H9 (cell line): ENCODE measurements around the gene TSPAN18. TPM values are rescaled to one million over a fixed set of nuclear protein-coding genes. Genes with fewer than 3 reads are reported as not detected.

Experiments used
- DNase-seq: peaks from one replicate; pipeline ENCODE4 v3.0.0-alpha.2; 2017
- H2AFZ ChIP-seq: one replicate; pipeline ENCODE4 v1.6.1; 2013; ENCODE audit warnings: mild to moderate bottlenecking, low read length, control low read depth, moderate library complexity
- H2AK5ac ChIP-seq: 2 replicates; pipeline ENCODE4 v1.6.1; 2013; ENCODE audit warnings: low read length, control low read depth, mixed read lengths; ENCODE audit not compliant: insufficient read length
- H2BK120ac ChIP-seq: one replicate; pipeline ENCODE4 v1.6.1; 2013; ENCODE audit warnings: low read depth, mild to moderate bottlenecking, low read length, control low read depth, inconsistent platforms; ENCODE audit not compliant: poor library complexity, severe bottlenecking
- H2BK12ac ChIP-seq: 2 replicates; pipeline ENCODE4 v1.6.1; 2013; ENCODE audit warnings: low read length, control low read depth, mixed read lengths, low read depth; ENCODE audit not compliant: insufficient read length
- H2BK15ac ChIP-seq: 2 replicates; pipeline ENCODE4 v1.6.1; 2013; ENCODE audit warnings: low read depth, low read length, control low read depth
- H2BK20ac ChIP-seq: one replicate; pipeline ENCODE4 v1.6.1; 2013; ENCODE audit warnings: low read depth, mild to moderate bottlenecking, low read length, control low read depth, inconsistent platforms; ENCODE audit not compliant: poor library complexity, severe bottlenecking
- H2BK5ac ChIP-seq: 2 replicates; pipeline ENCODE4 v1.6.1; 2013; ENCODE audit warnings: low read length, control low read depth, mixed read lengths; ENCODE audit not compliant: insufficient read length
- H3K14ac ChIP-seq: 2 replicates; pipeline ENCODE4 v1.6.1; 2013; ENCODE audit warnings: low read length, control low read depth; ENCODE audit not compliant: insufficient read depth
- H3K18ac ChIP-seq: 2 replicates; pipeline ENCODE4 v1.6.1; 2013; ENCODE audit warnings: low read depth, mild to moderate bottlenecking, mixed read lengths, low read length, control low read depth; ENCODE audit not compliant: insufficient read length
- H3K23ac ChIP-seq: 2 replicates; pipeline ENCODE4 v1.6.1; 2013; ENCODE audit warnings: low read length, control low read depth, mixed read lengths, low read depth; ENCODE audit not compliant: insufficient read length
- H3K23me2 ChIP-seq: 2 replicates; pipeline ENCODE4 v1.6.1; 2013; ENCODE audit warnings: low read depth, mild to moderate bottlenecking, mixed read lengths, low read length, control low read depth; ENCODE audit not compliant: insufficient read length, poor library complexity, severe bottlenecking
- H3K27ac ChIP-seq: 2 replicates; pipeline ENCODE4 v1.5.1; 2013; ENCODE audit warnings: low read length, control low read depth, mixed read lengths, low read depth; ENCODE audit not compliant: insufficient read length
- H3K27me3 ChIP-seq: 2 replicates; pipeline ENCODE4 v1.6.1; 2013; ENCODE audit warnings: low read length, control low read depth, inconsistent platforms; ENCODE audit not compliant: insufficient read depth
- H3K4ac ChIP-seq: 2 replicates; pipeline ENCODE4 v1.6.1; 2013; ENCODE audit warnings: low read depth, mild to moderate bottlenecking, control low read depth, inconsistent platforms, low read length, moderate library complexity
- H3K4me1 ChIP-seq: 2 replicates; pipeline ENCODE4 v1.6.1; 2013; ENCODE audit warnings: low read length, control low read depth, inconsistent platforms; ENCODE audit not compliant: insufficient read depth
- H3K4me2 ChIP-seq: 2 replicates; pipeline ENCODE4 v1.6.1; 2013; ENCODE audit warnings: low read length, control low read depth, mixed read lengths; ENCODE audit not compliant: insufficient read length, insufficient read depth
- H3K56ac ChIP-seq: 2 replicates; pipeline ENCODE4 v1.6.1; 2013; ENCODE audit warnings: low read depth, mild to moderate bottlenecking, mixed read lengths, low read length, control low read depth; ENCODE audit not compliant: insufficient read length
- H3K79me1 ChIP-seq: 2 replicates; pipeline ENCODE4 v1.6.1; 2013; ENCODE audit warnings: low read depth, mild to moderate bottlenecking, moderate library complexity, low read length, control low read depth, inconsistent platforms; ENCODE audit not compliant: insufficient read depth, poor library complexity, severe bottlenecking
- H3K79me2 ChIP-seq: 2 replicates; pipeline ENCODE4 v1.6.1; 2013; ENCODE audit warnings: low read length, control low read depth, inconsistent platforms; ENCODE audit not compliant: insufficient read depth
- H3K9ac ChIP-seq: 2 replicates; pipeline ENCODE4 v1.6.1; 2013; ENCODE audit warnings: low read length, control low read depth, mixed read lengths; ENCODE audit not compliant: insufficient read length; ENCODE audit errors: extremely low read depth
- H3K9me3 ChIP-seq: one replicate; pipeline ENCODE4 v1.6.1; 2013; ENCODE audit warnings: low read depth, low read length, inconsistent platforms; ENCODE audit not compliant: control insufficient read depth
- H3T11ph ChIP-seq: one replicate; pipeline ENCODE4 v1.6.1; 2013; ENCODE audit warnings: mild to moderate bottlenecking, low read length, control low read depth, inconsistent platforms
- H4K20me1 ChIP-seq: one replicate; pipeline ENCODE4 v1.6.1; 2013; ENCODE audit not compliant: control insufficient read depth, insufficient read length, insufficient read depth
- H4K5ac ChIP-seq: 2 replicates; pipeline ENCODE4 v1.6.1; 2013; ENCODE audit warnings: low read depth, mild to moderate bottlenecking, mixed read lengths, low read length, control low read depth; ENCODE audit not compliant: insufficient read length
- H4K8ac ChIP-seq: replicated peaks from 2 replicates; pipeline ENCODE4 v1.6.1; 2013; ENCODE audit warnings: low read length, control low read depth, mixed read lengths, low read depth; ENCODE audit not compliant: insufficient read length
- H4K91ac ChIP-seq: 2 replicates; pipeline ENCODE4 v1.6.1; 2013; ENCODE audit warnings: low read depth, mild to moderate bottlenecking, moderate library complexity, mixed read lengths, low read length, control low read depth; ENCODE audit not compliant: insufficient read length
- H3K27ac Mint-ChIP-seq, 3 experiments: 2 replicates in 2 of 3; 3 replicates in 1 of 3; pipeline ENCODE4 v1.8.0; 2020 to 2021; ENCODE audit warnings: mixed read lengths in 3 of 3, mild to moderate bottlenecking in 1 of 3, moderate library complexity in 1 of 3
- H3K27me3 Mint-ChIP-seq: 2 replicates; pipeline ENCODE4 v1.8.0; 2021; ENCODE audit warnings: low read depth, mild to moderate bottlenecking, moderate library complexity, mixed read lengths
- H3K36me3 Mint-ChIP-seq, 3 experiments: 2 replicates in 2 of 3; 3 replicates in 1 of 3; pipeline ENCODE4 v1.8.0; 2020 to 2021; ENCODE audit warnings: low read depth in 3 of 3, mixed read lengths in 3 of 3; ENCODE audit not compliant: insufficient read depth in 1 of 3
- H3K4me1 Mint-ChIP-seq, 2 experiments: 2 replicates each; pipeline ENCODE4 v1.8.0; 2020; ENCODE audit warnings: mixed read lengths in 2 of 2
- H3K4me3 Mint-ChIP-seq, 2 experiments: 2 replicates in 1 of 2; 3 replicates in 1 of 2; pipeline ENCODE4 v1.8.0; 2020 to 2021; ENCODE audit warnings: mild to moderate bottlenecking in 2 of 2, mixed read lengths in 2 of 2, moderate library complexity in 1 of 2
- H3K9me3 Mint-ChIP-seq, 2 experiments: 2 replicates in 1 of 2; 3 replicates in 1 of 2; pipeline ENCODE4 v1.8.0; 2020; ENCODE audit warnings: mild to moderate bottlenecking in 2 of 2, mixed read lengths in 2 of 2, moderate library complexity in 1 of 2
- WGBS: extraction: QIAGEN DNeasy Blood & Tissue Kit; methylation state at CpG from one replicate; pipeline ENCODE4 v1.1.7; 2013; ENCODE audit warnings: missing lambda C conversion rate, low lambda C conversion rate, mixed read lengths; ENCODE audit not compliant: insufficient read length; ENCODE audit errors: extremely low coverage; 5-methylcytosine and 5-hydroxymethylcytosine counted together
- total RNA-seq: library from RNA; stranded (reverse); gene quantifications from 2 replicates; pipeline ENCODE4 v1.2.1, GENCODE V29; 2021
- TF ChIP-seq, protein P1 (sequence below): fragments of 200-600 bp; sonication (generic); conservative IDR thresholded peaks from 3 replicates; pipeline ENCODE4 v1.8.0; 2021; ENCODE audit warnings: antibody characterized with exemption, mild to moderate bottlenecking

The TSPAN18 gene
- total RNA-seq, 1 experiment from 2014 or later: 25.3 TPM

DNA sequence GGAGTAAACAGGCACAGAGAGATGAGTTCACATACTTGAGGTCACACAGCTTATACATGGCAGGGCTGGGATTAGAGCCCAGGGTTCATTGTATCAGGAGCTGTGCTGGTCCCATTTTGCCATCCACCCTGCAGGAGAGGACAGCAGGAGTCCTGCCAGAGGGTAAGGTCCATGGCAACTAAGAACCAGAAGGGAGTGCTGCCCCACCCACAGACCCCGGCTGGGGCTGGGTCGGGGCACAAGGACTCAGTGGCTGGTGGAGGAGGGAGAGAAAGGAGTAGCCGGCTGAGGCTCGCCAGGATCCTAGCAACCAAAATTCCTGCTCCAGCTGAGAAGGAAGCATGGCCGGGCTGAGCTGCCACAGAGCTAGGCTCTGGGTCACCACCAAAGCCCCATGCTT lies 249.8 kb downstream of the TSPAN18 start:
- Histone ChIP-seq H2BK12ac (no peak overlapping the region), H3K4me1 (peaks cover 10% of the 10 kb centered on the region; the same call in 1 of the 2 replicates), H3K27me3 (no peaks in the 10 kb centered on the region), H2BK20ac (no peak overlapping the region), H4K20me1 (no peaks in the 10 kb centered on the region), H4K5ac (no peak overlapping the region), H2BK120ac (no peak overlapping the region), H3K9ac (no peak overlapping the region), H3K4ac (no peak overlapping the region), H3K18ac (no peak overlapping the region), H3K79me2 (no peaks in the 10 kb centered on the region), H3K27ac (no peak overlapping the region), H2AK5ac (no peak overlapping the region), H2BK15ac (no peak overlapping the region), H3K56ac (no peak overlapping the region), H3K9me3 (no peaks in the 10 kb centered on the region), H2BK5ac (no peak overlapping the region), H2AFZ (no peak overlapping the region), H3K23ac (no peak overlapping the region), H3K23me2 (no peaks in the 10 kb centered on the region), H3T11ph (no peak overlapping the region), H4K91ac (no peak overlapping the region), H4K8ac (no peak overlapping the region), H3K4me2 (no peak overlapping the region), H3K79me1 (no peaks in the 10 kb centered on the region), H3K14ac (no peak overlapping the region)
- WGBS: no CpG with 5 or more reads among the region's 5 CpGs
- Mint-ChIP-seq H3K4me3 (no peak overlapping the region), H3K27ac (no peak overlapping the region), H3K36me3 (peaks cover 0 to 2% (median 0%) of the 10 kb centered on the region in 3 experiments; a peak in 2 of 7 replicates), H3K27me3 (peaks cover 1% of the 10 kb centered on the region; the same call in 1 of the 2 replicates), H3K9me3 (peaks cover under 1 to 2% of the 10 kb centered on the region in 2 experiments; a peak in 3 of 5 replicates), H3K4me1 (peaks cover 39 to 42% of the 10 kb centered on the region in 2 experiments)
- TF ChIP-seq, protein P1, sequence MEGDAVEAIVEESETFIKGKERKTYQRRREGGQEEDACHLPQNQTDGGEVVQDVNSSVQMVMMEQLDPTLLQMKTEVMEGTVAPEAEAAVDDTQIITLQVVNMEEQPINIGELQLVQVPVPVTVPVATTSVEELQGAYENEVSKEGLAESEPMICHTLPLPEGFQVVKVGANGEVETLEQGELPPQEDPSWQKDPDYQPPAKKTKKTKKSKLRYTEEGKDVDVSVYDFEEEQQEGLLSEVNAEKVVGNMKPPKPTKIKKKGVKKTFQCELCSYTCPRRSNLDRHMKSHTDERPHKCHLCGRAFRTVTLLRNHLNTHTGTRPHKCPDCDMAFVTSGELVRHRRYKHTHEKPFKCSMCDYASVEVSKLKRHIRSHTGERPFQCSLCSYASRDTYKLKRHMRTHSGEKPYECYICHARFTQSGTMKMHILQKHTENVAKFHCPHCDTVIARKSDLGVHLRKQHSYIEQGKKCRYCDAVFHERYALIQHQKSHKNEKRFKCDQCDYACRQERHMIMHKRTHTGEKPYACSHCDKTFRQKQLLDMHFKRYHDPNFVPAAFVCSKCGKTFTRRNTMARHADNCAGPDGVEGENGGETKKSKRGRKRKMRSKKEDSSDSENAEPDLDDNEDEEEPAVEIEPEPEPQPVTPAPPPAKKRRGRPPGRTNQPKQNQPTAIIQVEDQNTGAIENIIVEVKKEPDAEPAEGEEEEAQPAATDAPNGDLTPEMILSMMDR: no peak
- no peak for DNase-seq
